Stimulated activated CD4-positive, alpha-beta T cell treated with anti-CD3 and anti-CD28 coated beads, Interleukin-12 subunit alpha, Interleukin-12 subunit beta, amount 100 ng/mL, for 4 hours (primary cell): ENCODE data around the gene BNC2.
"Not testable (repeated sequence)": the region's sequence is repeated elsewhere in the genome, so short reads cannot be mapped to it uniquely, and the experiment has no call there.

ENCODE experiments used
- DNase-seq: peaks from one replicate; pipeline ENCODE4 v3.0.0-alpha.2; 2020

BNC2 gene

GRCh38 chr9:16575986-16576245 is 294.6 kb downstream of the BNC2 start:
- DNase-seq = no peak

- DNase-seq = no peak
Observed at GRCh38 chr9:16575142-16575985, 295.1 kb downstream of the BNC2 start.

GRCh38 chr9:16572005-16572734 is 298.3 kb downstream of the BNC2 start:
- DNase-seq = no peak

- no peak for DNase-seq
Observed at GRCh38 chr9:16571127-16571802, 299.2 kb downstream of the BNC2 start.

GRCh38 chr9:16563446-16563845 is 307.0 kb downstream of the BNC2 start:
- DNase-seq = no peak

- no peak for DNase-seq
Observed at GRCh38 chr9:16561121-16561520, 309.3 kb downstream of the BNC2 start.

GRCh38 chr9:16559418-16560188 is 310.9 kb downstream of the BNC2 start:
- no peak for DNase-seq

GRCh38 chr9:16555802-16556201 is 314.7 kb downstream of the BNC2 start:
- no peak for DNase-seq

GRCh38 chr9:16553869-16554540 is 316.5 kb downstream of the BNC2 start:
- DNase-seq = no peak

- DNase-seq = no peak
Observed at GRCh38 chr9:16552252-16552651, 318.2 kb downstream of the BNC2 start.

GRCh38 chr9:16551692-16552091 is 318.8 kb downstream of the BNC2 start:
- DNase-seq = no peak

GRCh38 chr9:16545639-16546038 is 324.8 kb downstream of the BNC2 start:
- DNase-seq = no peak

- no peak for DNase-seq
Observed at GRCh38 chr9:16544842-16545241, 325.6 kb downstream of the BNC2 start.

GRCh38 chr9:16543686-16544085 is 326.8 kb downstream of the BNC2 start:
- no peak for DNase-seq

GRCh38 chr9:16543225-16543624 is 327.2 kb downstream of the BNC2 start:
- no peak for DNase-seq

GRCh38 chr9:16542290-16542689 is 328.2 kb downstream of the BNC2 start:
- no peak for DNase-seq

GRCh38 chr9:16540743-16541613 is 329.5 kb downstream of the BNC2 start:
- DNase-seq = no peak

- DNase-seq = not testable (repeated sequence)
Observed at GRCh38 chr9:16539626-16540025, 330.8 kb downstream of the BNC2 start.

GRCh38 chr9:16535555-16535954 is 334.9 kb downstream of the BNC2 start:
- no peak for DNase-seq

- DNase-seq = no peak
Observed at GRCh38 chr9:16532681-16533450, 337.6 kb downstream of the BNC2 start.

GRCh38 chr9:16532272-16532671 is 338.2 kb downstream of the BNC2 start:
- DNase-seq = no peak
